Subcutaneous adipose tissue (tissue), 4 donors: Measurements from ENCODE around the gene GRID2IP. TPM values are rescaled to one million over a fixed set of nuclear protein-coding genes. Genes with fewer than 3 reads are reported as not detected.

ENCODE experiments used
- CTCF ChIP-seq: fragments of 450-650 bp; IDR thresholded peaks from one replicate; pipeline ENCODE4 v1.5.1; 2016; ENCODE audit warnings: low read depth, mild to moderate bottlenecking, control low read depth, antibody characterized with exemption, moderate library complexity
- total RNA-seq, 4 donors: library from RNA; depleted of rRNA; stranded (reverse); fragments of >200 nt; gene quantifications; one replicate each; pipeline ENCODE4 v1.1.0, GENCODE V29; 2016

GRID2IP gene
- total RNA-seq, 4 donors from 2014 or later = not detected

- no peak for TF ChIP-seq CTCF
Measured at GRCh38 chr7:6497994-6498393, 53.3 kb downstream of the GRID2IP start.

- TF ChIP-seq CTCF = no peak
Measured at GRCh38 chr7:6497637-6497905, 53.7 kb downstream of the GRID2IP start.

- no peak for TF ChIP-seq CTCF
Measured at GRCh38 chr7:6496842-6497636, 54.2 kb downstream of the GRID2IP start.

- no peak for TF ChIP-seq CTCF
Measured at GRCh38 chr7:6495597-6496262, 55.5 kb downstream of the GRID2IP start.

- TF ChIP-seq CTCF = no peak
Measured at GRCh38 chr7:6494365-6494764, 56.9 kb downstream of the GRID2IP start.

GRCh38 chr7:6491194-6491593, 60.1 kb downstream of the GRID2IP start:
- no peak for TF ChIP-seq CTCF

- TF ChIP-seq CTCF = no peak
Measured at GRCh38 chr7:6489612-6490011, 61.6 kb downstream of the GRID2IP start.
